SK-N-SH (cell line): ENCODE measurements around the gene CFAP74. TPM values are rescaled to one million over a fixed set of nuclear protein-coding genes. Genes with fewer than 3 reads are reported as not detected.

Experiments used
- CTCF ChIA-PET: fragments of 300-600, 350-600 bp; formaldehyde crosslinking; extraction: SDS; loops from one replicate; lab custom pipeline; 2021; lab: Yijun Ruan, JAX
- POLR2A ChIA-PET: fragments of 350-600 bp; sonication (Branson Sonifier 250); formaldehyde crosslinking; extraction: SDS; loops from one replicate; lab custom pipeline; 2020; ENCODE audit warnings: antibody characterized with exemption, inconsistent platforms; lab: Yijun Ruan, JAX
- DNase-seq: peaks from one replicate; pipeline ENCODE4 v3.0.0; 2012
- H2AFZ ChIP-seq: fragments of 200-600 bp; sonication (generic); 2 replicates; pipeline ENCODE4 v1.8.1; 2016; ENCODE audit warnings: antibody characterized with exemption, mild to moderate bottlenecking, low read depth
- H3F3A ChIP-seq: fragments of 200-600 bp; sonication (generic); replicated peaks from 2 replicates; pipeline ENCODE3; 2016; ENCODE audit warnings: antibody characterized with exemption, mild to moderate bottlenecking; ENCODE audit not compliant: insufficient read depth
- H3K27ac ChIP-seq, 2 experiments: fragments of 200-500 bp in 1 of 2; fragments of 200-600 bp in 1 of 2; sonication (Bioruptor generic) in 1 of 2; sonication (generic), shearing (Covaris generic) in 1 of 2; 2 replicates each; pipeline versions ENCODE4 v1.5.1 to v1.6.1; 2014 to 2016; ENCODE audit warnings: low read depth in 2 of 2, inconsistent platforms in 1 of 2, low read length in 1 of 2, mild to moderate bottlenecking in 1 of 2, mixed read lengths in 1 of 2
- H3K27me3 ChIP-seq: fragments of 200-600 bp; sonication (generic), shearing (Covaris generic); 2 replicates; pipeline ENCODE4 v1.6.1; 2016; ENCODE audit warnings: mixed run types; ENCODE audit not compliant: insufficient read depth
- H3K36me3 ChIP-seq, 2 experiments: fragments of 200-500 bp in 1 of 2; fragments of 200-600 bp in 1 of 2; sonication (Bioruptor generic) in 1 of 2; sonication (generic) in 1 of 2; replicated peaks in 1 of 2; 2 replicates each; pipeline versions ENCODE3 to v1.5.1; 2014 to 2016; ENCODE audit warnings: low read length in 1 of 2, mild to moderate bottlenecking in 1 of 2; ENCODE audit not compliant: insufficient read depth in 2 of 2, control insufficient read depth in 1 of 2
- H3K4me1 ChIP-seq, 2 experiments: fragments of 200-500 bp in 1 of 2; fragments of 200-600 bp in 1 of 2; sonication (Bioruptor generic) in 1 of 2; sonication (generic), shearing (Covaris generic) in 1 of 2; 2 replicates each; pipeline versions ENCODE4 v1.5.1 to v1.6.1; 2014 to 2016; ENCODE audit warnings: low read depth in 1 of 2, low read length in 1 of 2, mixed run types in 1 of 2; ENCODE audit not compliant: insufficient read depth in 2 of 2, control insufficient read depth in 1 of 2
- H3K4me2 ChIP-seq: fragments of 200-600 bp; sonication (generic), shearing (Covaris generic); 2 replicates; pipeline ENCODE4 v1.6.1; 2017; ENCODE audit warnings: mixed run types
- H3K4me3 ChIP-seq, 2 experiments: fragments of 200-500 bp in 1 of 2; fragments of 200-600 bp in 1 of 2; sonication (Bioruptor generic) in 1 of 2; sonication (generic), shearing (Covaris generic) in 1 of 2; 2 replicates each; pipeline versions ENCODE4 v1.5.1 to v1.8.1; 2014 to 2016; ENCODE audit warnings: low read depth in 2 of 2, inconsistent platforms in 1 of 2, low read length in 1 of 2, mild to moderate bottlenecking in 1 of 2, mixed read lengths in 1 of 2, moderate library complexity in 1 of 2
- H3K79me2 ChIP-seq: fragments of 200-600 bp; sonication (generic); 2 replicates; pipeline ENCODE4 v1.8.1; 2017; ENCODE audit warnings: mild to moderate bottlenecking; ENCODE audit not compliant: insufficient read depth
- H3K9ac ChIP-seq: fragments of 200-600 bp; sonication (generic); 2 replicates; pipeline ENCODE4 v1.6.1; 2017; ENCODE audit warnings: mixed run types
- H3K9me2 ChIP-seq: fragments of 200-600 bp; sonication (generic); 2 replicates; pipeline ENCODE4 v1.6.1; 2017; ENCODE audit warnings: mixed run types
- H3K9me3 ChIP-seq: fragments of 200-600 bp; sonication (generic); 2 replicates; pipeline ENCODE4 v1.6.1; 2017; ENCODE audit warnings: mixed run types, mild to moderate bottlenecking, moderate library complexity
- H4K20me1 ChIP-seq: fragments of 200-600 bp; sonication (generic); 2 replicates; pipeline ENCODE4 v1.6.1; 2017; ENCODE audit warnings: mild to moderate bottlenecking, mixed run types; ENCODE audit not compliant: insufficient read depth
- EZH2phosphoT487 ChIP-seq: fragments of 200-600 bp; sonication (generic); IDR thresholded peaks from 2 replicates; pipeline ENCODE4 v1.6.1; 2017; ENCODE audit warnings: low read depth, mixed run types, mild to moderate bottlenecking, antibody characterized with exemption, moderate library complexity, borderline replicate concordance
- FOXM1 ChIP-seq: IDR thresholded peaks from 2 replicates; pipeline ENCODE4 v1.4.0; 2012; ENCODE audit warnings: low read depth, mild to moderate bottlenecking
- MXI1 ChIP-seq: IDR thresholded peaks from 2 replicates; pipeline ENCODE4 v1.6.1; 2012; ENCODE audit warnings: mild to moderate bottlenecking, low read depth, low read length, improper control_type of control experiment
- POLR2AphosphoS5 ChIP-seq: IDR thresholded peaks from 2 replicates; pipeline ENCODE4 v1.6.1; 2012; ENCODE audit warnings: low read depth, low read length
- RCOR1 ChIP-seq: fragments of 150-350 bp; IDR thresholded peaks from 2 replicates; pipeline ENCODE4 v1.6.1; 2017; ENCODE audit warnings: antibody characterized with exemption, low read length
- RFX5 ChIP-seq: IDR thresholded peaks from 2 replicates; pipeline ENCODE4 v1.6.1; 2012; ENCODE audit warnings: mild to moderate bottlenecking, improper control_type of control experiment, low read length
- SMC3 ChIP-seq: IDR thresholded peaks from 2 replicates; pipeline ENCODE4 v1.6.1; 2012; ENCODE audit warnings: low read depth, low read length, improper control_type of control experiment
- TAF1 ChIP-seq: IDR thresholded peaks from 2 replicates; pipeline ENCODE4 v1.6.1; 2012; ENCODE audit warnings: low read depth, mild to moderate bottlenecking, low read length, moderate library complexity, borderline replicate concordance
- TEAD4 ChIP-seq: IDR thresholded peaks from 2 replicates; pipeline ENCODE4 v1.4.0; 2012; ENCODE audit warnings: mild to moderate bottlenecking, borderline replicate concordance; ENCODE audit not compliant: insufficient read depth
- WGBS: methylation state at CpG from one replicate; pipeline ENCODE4 v1.1.6; 2017; ENCODE audit warnings: low lambda C conversion rate; 5-methylcytosine and 5-hydroxymethylcytosine counted together
- polyA plus RNA-seq, 3 experiments: library from polyadenylated mRNA; depleted of rRNA; stranded (reverse); fragments of >200 nt; gene quantifications; 2 replicates each; pipeline ENCODE4 v1.2.3, GENCODE V29; 2012
- TF ChIP-seq, protein P1 (sequence below): IDR thresholded peaks from 2 replicates; pipeline ENCODE4 v1.4.0; 2012; ENCODE audit warnings: low read depth, borderline replicate concordance
- TF ChIP-seq, protein P2 (sequence below): IDR thresholded peaks from 2 replicates; pipeline ENCODE4; 2012
- TF ChIP-seq, protein P3 (sequence below): IDR thresholded peaks from 2 replicates; pipeline ENCODE4 v1.4.0; 2012; ENCODE audit warnings: low read depth

The CFAP74 gene
- polyA plus RNA-seq, 1 of the 3 experiments (the other 2 are of a cell fraction), result not detected

DNA sequence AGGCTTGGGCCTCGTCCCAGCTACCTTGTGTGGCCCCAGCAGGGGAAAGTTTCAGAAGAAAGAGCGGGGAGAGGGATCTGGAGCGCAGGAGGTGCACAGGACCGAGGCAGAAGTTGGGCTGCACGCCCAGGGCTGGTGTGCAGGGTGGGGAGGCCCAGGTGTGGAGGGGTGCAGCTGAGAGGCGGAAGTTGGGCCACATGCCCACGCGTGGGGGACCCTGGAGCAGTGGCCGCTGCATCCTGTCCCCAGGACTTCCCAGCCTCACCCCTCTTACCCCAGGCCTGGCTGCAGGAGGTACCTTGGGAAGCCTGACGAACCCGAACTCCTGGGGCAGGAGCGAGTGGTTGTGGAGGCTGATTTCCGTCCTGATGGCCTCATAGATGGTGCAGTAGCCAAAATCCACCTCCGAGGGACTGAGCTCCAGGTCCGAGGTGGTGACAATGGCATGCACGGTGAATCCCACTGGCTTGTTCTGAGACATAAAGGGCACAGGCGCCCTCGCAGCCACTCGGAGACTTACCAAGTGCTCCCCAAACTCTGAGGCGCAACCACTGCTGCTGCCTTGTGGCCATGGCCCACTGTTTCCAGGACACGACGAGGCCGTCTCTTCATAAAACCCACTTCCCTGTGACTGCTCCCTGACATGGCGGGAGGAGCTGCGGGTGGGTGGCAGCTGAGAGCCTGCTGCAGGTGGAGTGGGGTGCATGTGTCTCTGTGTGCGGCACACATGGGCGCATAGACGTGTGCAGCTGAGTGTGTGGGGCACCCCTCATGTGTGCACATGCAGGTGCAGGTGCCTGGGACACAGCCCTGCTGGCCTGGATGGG lies 64.1 kb downstream of the CFAP74 start:
- 66% methylated on average over 19 of the region's 28 CpGs for WGBS
- H3K9me3 ChIP-seq, result no peaks in the 10 kb centered on the region
- ChIA-PET CTCF (interaction anchor here (0.8 to 7.8 kb wide), 4 partner anchors 15 to 200 kb away, joined by 3 to 152 read pairs (median 32); no protein-coding TSS in a partner anchor), POLR2A (no interaction called here)
- no peaks in the 10 kb centered on the region for H4K20me1 ChIP-seq
- no peaks in the 10 kb centered on the region for H3K36me3 ChIP-seq
- no peak overlapping the region for H3K4me3 ChIP-seq
- TF ChIP-seq POLR2AphosphoS5 (no peak), FOXM1 (no peak), RCOR1 (no peak), TEAD4 (no peak)
- peaks cover 3% of the 10 kb centered on the region for H3F3A ChIP-seq
- H3K4me1 ChIP-seq, result peaks cover 0 to 4% of the 10 kb centered on the region in 2 experiments; a peak in 1 of 4 replicates
- no peaks in the 10 kb centered on the region for H3K9me2 ChIP-seq
- no peak overlapping the region for H2AFZ ChIP-seq
- no peak for DNase-seq
- H3K9ac ChIP-seq, result no peak overlapping the region
- H3K4me2 ChIP-seq, result no peak overlapping the region
- H3K27me3 ChIP-seq, result no peaks in the 10 kb centered on the region
- H3K27ac ChIP-seq, result no peak overlapping the region
- no peaks in the 10 kb centered on the region for H3K79me2 ChIP-seq

DNA sequence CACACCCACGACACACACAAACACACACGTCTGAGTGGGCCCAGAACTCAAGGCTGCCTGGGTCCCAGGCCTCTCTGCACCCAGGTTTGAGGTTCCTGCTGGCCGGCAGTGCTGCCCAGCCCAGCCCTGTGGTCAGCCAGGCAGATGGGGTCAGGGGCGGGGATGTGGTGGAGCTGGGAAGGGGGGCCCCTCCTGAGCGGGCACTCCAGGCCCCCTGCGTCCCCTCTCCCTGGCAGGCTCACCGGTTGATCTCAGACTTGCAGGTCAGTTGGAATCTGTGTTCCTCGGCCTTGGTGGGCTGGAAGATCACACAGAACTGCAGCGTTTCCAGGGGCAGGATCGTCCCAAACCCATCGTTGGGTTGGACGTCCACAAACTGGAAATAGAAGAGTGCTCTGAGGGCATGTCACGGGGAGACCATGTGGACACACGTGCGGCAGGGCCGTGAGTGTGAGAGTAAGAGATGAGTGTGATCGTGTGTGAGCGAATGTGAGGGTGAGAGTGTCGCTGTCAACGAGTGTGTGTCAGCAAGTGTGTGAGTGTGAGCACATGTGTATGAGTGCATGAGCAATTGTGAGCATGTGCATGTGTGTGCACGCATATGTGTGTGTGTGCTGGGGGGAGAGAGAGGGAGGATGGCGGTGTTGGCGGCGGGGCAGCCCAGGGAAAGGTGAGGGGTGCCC lies 64.8 kb downstream of the CFAP74 start:
- WGBS, result 64% methylated on average over 23 of the region's 24 CpGs
- Histone ChIP-seq H3K9me3 (no peaks in the 10 kb centered on the region), H3K79me2 (no peaks in the 10 kb centered on the region), H3K9me2 (no peaks in the 10 kb centered on the region), H3K27ac (no peak overlapping the region), H3K4me1 (no peaks in the 10 kb centered on the region; a peak in 1 of 4 replicates), H2AFZ (no peak overlapping the region), H3K36me3 (no peaks in the 10 kb centered on the region), H3F3A (peaks cover 10% of the 10 kb centered on the region), H3K4me2 (no peak overlapping the region), H3K27me3 (no peaks in the 10 kb centered on the region), H4K20me1 (no peaks in the 10 kb centered on the region), H3K4me3 (no peak overlapping the region), H3K9ac (no peak overlapping the region)
- POLR2A ChIA-PET, result no interaction called here
- TF ChIP-seq, protein P1, sequence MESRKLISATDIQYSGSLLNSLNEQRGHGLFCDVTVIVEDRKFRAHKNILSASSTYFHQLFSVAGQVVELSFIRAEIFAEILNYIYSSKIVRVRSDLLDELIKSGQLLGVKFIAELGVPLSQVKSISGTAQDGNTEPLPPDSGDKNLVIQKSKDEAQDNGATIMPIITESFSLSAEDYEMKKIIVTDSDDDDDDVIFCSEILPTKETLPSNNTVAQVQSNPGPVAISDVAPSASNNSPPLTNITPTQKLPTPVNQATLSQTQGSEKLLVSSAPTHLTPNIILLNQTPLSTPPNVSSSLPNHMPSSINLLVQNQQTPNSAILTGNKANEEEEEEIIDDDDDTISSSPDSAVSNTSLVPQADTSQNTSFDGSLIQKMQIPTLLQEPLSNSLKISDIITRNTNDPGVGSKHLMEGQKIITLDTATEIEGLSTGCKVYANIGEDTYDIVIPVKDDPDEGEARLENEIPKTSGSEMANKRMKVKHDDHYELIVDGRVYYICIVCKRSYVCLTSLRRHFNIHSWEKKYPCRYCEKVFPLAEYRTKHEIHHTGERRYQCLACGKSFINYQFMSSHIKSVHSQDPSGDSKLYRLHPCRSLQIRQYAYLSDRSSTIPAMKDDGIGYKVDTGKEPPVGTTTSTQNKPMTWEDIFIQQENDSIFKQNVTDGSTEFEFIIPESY, result no peak
- TF ChIP-seq EZH2phosphoT487, result no peak
- no peak for TF ChIP-seq POLR2AphosphoS5
- no peak for TF ChIP-seq MXI1
- no peak for TF ChIP-seq SMC3
- TF ChIP-seq, protein P2, sequence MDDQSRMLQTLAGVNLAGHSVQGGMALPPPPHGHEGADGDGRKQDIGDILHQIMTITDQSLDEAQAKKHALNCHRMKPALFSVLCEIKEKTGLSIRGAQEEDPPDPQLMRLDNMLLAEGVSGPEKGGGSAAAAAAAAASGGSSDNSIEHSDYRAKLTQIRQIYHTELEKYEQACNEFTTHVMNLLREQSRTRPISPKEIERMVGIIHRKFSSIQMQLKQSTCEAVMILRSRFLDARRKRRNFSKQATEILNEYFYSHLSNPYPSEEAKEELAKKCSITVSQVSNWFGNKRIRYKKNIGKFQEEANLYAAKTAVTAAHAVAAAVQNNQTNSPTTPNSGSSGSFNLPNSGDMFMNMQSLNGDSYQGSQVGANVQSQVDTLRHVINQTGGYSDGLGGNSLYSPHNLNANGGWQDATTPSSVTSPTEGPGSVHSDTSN, result no peak
- no peak for TF ChIP-seq RFX5
- TF ChIP-seq, protein P3, sequence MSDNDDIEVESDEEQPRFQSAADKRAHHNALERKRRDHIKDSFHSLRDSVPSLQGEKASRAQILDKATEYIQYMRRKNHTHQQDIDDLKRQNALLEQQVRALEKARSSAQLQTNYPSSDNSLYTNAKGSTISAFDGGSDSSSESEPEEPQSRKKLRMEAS, result no peak
- no peak for TF ChIP-seq TAF1
- CTCF ChIA-PET, result interaction anchor here (0.8 to 7.8 kb wide), 3 partner anchors 16 to 106 kb away, joined by 3 to 152 read pairs (median 58); no protein-coding TSS in a partner anchor
- DNase-seq, result peak; percentile 27
